Coronary artery (tissue), 2 donors: ENCODE results near the gene TGFB1.
A peak's percentile ranks its signal among the peaks of the same experiment; 100 is the strongest.
"Not testable (repeated sequence)": the region's sequence is repeated elsewhere in the genome, so short reads cannot be mapped to it uniquely, and the experiment has no call there.

Experiments used
- DNase-seq: peaks from one replicate; pipeline ENCODE4 v3.0.0-alpha.2; 2017; ENCODE audit warnings: low spot score
- H3K27ac ChIP-seq, 2 donors: fragments of 200-600 bp; sonication (generic); one replicate each; pipeline ENCODE4 v1.5.1; 2016 to 2019
- H3K4me3 ChIP-seq: fragments of 200-600 bp; sonication (generic); 2 replicates; pipeline ENCODE4 v1.5.1; 2016; ENCODE audit warnings: mild to moderate bottlenecking, moderate library complexity
- TF ChIP-seq, protein P1 (sequence below): fragments of 200-600 bp; sonication (generic); IDR thresholded peaks from one replicate; pipeline ENCODE4 v1.5.1; 2019; ENCODE audit warnings: antibody characterized with exemption

TGFB1 gene

DNA sequence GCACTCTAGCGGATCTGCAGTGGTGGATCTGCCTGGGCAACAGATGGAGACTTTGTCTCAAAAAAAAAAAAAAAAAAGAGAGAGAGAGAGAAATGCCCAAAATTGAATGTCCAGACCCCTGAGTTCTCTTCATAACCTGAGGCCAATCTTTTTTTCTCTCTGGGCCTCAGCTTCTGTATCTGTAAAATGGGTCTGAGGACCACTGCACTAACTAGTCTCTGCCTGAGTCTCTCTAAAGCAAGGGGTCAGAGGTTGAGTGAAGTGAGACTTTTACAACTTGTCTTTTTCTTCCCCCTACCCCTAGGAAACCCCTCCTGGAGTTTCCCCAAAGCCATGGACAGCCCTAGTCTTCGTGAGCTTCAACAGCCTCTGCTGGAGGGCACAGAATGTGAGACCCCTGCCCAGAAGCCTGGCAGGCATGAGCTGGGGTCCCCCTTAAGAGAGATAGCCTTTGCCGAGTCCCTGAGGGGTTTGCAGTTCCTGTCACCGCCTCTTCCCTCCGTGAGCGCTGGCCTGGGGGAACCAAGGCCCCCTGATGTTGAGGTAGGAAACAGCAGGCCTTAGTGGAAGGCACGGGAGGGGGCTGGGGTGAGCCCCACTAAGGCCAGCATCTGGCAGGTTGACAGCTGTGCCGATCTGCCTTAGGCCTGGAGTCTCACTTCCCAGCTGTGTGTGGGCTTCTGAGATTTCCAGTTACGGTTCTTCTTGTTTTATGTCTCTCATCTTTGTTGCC, 24.4 kb upstream of the TGFB1 start:
- Histone ChIP-seq H3K4me3 (no peak overlapping the region), H3K27ac (no peak overlapping the region)
- no peak for DNase-seq
- TF ChIP-seq, protein P1, sequence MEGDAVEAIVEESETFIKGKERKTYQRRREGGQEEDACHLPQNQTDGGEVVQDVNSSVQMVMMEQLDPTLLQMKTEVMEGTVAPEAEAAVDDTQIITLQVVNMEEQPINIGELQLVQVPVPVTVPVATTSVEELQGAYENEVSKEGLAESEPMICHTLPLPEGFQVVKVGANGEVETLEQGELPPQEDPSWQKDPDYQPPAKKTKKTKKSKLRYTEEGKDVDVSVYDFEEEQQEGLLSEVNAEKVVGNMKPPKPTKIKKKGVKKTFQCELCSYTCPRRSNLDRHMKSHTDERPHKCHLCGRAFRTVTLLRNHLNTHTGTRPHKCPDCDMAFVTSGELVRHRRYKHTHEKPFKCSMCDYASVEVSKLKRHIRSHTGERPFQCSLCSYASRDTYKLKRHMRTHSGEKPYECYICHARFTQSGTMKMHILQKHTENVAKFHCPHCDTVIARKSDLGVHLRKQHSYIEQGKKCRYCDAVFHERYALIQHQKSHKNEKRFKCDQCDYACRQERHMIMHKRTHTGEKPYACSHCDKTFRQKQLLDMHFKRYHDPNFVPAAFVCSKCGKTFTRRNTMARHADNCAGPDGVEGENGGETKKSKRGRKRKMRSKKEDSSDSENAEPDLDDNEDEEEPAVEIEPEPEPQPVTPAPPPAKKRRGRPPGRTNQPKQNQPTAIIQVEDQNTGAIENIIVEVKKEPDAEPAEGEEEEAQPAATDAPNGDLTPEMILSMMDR: no peak

DNA sequence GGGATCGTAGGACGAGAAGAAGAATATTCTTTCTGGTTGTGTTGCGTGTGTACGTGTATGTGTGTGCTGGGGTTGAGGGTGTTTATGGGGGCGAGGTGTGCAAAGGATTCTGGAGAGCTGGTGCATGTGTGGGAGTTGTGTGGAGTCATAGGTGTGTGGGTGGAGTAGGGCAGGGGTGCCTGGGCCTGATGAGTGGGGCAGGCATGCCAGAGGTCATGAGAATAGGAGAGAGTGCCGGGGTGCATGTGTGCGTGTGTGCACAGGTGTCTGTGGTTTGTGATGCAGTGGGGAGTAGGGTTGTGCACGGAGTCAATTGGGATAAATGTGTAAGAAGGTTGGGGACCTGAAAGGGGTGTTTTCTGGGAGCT, 23.3 kb upstream of the TGFB1 start:
- Histone ChIP-seq H3K4me3 (peak overlapping the region; percentile 87), H3K27ac (peak overlapping the region; percentile 57 to 87)
- TF ChIP-seq, protein P1: no peak
- DNase-seq: no peak

DNA sequence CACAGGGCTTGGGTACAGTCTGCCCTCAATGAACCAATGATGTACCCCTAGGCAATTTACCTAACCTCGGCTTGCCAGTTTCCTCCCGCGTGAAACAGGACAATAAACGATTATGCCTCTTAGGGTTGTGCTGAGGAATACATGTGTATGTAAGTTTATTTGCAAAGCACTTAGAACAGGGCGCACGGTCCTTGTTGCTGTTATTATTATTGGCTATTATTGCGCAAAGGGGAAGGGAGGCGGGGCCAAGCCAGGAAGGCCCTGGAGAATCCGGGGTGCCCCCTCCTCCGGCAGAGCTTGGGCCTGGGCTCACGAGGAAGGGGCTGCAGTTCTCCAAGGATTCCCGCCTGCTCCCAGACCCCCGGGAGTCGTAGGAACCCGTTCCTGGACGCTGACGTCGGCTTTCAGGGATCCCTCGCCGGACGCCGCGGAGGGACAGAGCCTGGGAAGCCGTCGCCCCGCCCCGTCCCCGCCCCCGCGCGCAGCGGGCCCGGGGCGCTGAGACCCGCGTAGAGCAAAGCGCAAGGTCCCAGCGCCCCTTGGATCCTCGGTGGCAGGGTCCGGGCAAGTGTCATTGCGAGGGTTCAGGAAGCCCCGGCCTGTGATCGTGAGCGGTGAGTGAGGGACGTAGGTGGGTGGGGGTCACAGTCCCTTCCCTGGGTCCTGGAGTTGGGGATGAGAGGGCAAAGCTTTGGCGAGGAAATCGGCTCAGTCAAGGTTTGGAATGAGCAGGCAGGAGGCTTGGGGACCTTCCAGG, 22.7 kb upstream of the TGFB1 start, which contains the start of gene TMEM91:
Gene TMEM91, plus strand, starts transcription at position 293 of the 757 bp plus-strand sequence. CDS start 1,777 bp downstream, outside the sequence.
- Histone ChIP-seq H3K27ac (peak within 1 kb of the TSS; percentile 57 to 87), H3K4me3 (peak within 1 kb of the TSS; percentile 87)
- TF ChIP-seq, protein P1: no peak
- no peak for DNase-seq

DNA sequence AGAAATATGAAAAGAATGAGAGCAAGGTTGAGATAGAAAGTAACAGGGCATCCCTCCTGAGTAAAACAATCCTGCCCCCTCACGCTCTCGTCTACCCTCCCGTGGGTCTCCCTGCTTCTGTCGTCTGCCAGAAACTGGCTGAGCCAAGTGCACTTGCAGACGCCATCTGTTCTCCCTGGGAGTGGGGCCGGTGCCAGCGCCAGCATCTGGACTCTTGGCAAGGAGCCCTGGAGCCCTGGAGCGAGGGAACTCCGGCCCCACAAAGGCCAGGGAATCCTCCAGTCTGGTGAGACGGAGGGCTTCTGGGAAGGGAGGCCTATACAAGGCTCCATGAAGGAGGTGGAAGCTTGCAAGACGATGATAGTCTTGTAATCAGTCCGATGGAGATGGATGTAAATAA, 20.3 kb upstream of the TGFB1 start:
- Histone ChIP-seq H3K27ac (peak overlapping the region in 1 of 2 donors; percentile 60), H3K4me3 (no peak overlapping the region)
- TF ChIP-seq, protein P1: no peak
- DNase-seq: peak; percentile 87

DNA sequence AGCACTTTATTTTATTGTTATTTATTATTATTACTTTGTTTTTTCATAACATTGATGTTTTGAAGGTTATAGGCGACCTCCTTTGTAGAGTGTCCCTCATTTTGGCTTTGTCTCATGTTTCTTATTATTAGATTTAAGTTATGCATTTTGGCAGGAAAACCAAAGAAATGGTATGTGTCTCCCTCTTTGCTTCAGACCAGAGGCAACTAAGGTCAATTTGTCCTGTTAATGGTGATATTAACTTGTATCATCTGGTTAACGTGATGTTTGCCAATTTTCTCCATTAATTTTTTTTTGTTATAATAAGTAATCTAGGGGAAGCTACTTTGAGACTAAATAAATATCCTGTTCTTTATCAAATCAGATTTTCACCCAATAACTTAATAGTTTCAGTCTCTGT, 18.8 kb upstream of the TGFB1 start:
- TF ChIP-seq, protein P1: no peak
- H3K27ac ChIP-seq: no peak overlapping the region
- no peak overlapping the region for H3K4me3 ChIP-seq
- no peak for DNase-seq

DNA sequence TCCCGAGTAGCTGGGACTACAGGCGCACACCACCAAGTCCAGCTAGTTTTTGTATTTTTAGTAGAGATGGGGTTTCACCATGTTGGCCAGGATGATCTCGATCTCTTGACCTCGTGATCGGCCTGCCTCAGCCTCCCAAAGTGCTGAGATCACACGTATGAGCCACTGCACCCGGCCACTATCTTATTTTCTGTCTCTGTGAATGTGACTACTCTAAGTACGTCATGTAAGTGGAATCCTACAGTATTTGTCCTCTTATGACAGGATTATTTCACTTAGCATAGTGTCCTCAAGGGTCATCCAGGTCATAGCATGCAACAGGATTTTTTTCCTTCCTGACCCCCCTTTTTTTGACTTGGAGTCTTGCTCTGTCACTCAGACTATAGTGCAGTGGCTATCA, 17.8 kb upstream of the TGFB1 start:
- Histone ChIP-seq H3K27ac (no peak overlapping the region), H3K4me3 (no peak overlapping the region)
- TF ChIP-seq, protein P1: no peak
- no peak for DNase-seq

DNA sequence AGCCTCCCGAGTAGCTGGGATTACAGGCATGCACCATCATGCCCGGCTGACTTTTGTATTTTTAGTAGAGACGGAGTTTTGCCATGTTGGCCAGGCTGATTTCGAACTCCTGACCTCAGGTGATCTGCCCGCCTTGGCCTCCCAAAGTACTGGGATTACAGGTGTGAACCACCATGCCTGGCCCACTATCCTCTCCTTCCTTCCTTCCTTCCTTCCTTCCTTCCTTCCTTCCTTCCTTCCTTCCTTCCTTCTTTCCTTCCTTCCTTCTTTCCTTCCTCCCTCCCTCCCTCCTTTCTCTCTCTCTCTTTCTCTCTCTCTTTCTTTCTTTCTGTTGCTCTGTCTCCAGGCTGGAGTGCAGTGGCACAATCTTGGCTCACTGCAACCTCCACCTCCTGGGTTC, 17.4 kb upstream of the TGFB1 start:
- DNase-seq, H3K27ac ChIP-seq, H3K4me3 ChIP-seq: not testable (repeated sequence)
